Caco-2 (cell line): ENCODE data around the gene APBB1IP. TPM values are rescaled to one million over a fixed set of nuclear protein-coding genes. Genes with fewer than 3 reads are reported as not detected.

Experiments
- BruUV-seq: library from RNA; stranded (reverse); fragments of 400-500 nt; replicated peaks from 2 replicates; lab custom pipeline; 2021; lab: Mats Ljungman, UMichigan
- CTCF ChIA-PET: fragments of 300-600 bp; sonication (Branson Sonifier 250); formaldehyde crosslinking; loops from one replicate; lab custom pipeline; 2022; ENCODE audit warnings: antibody characterized with exemption; lab: Charles Lee
- POLR2A ChIA-PET: fragments of 300-600 bp; sonication (Branson Sonifier 250); formaldehyde crosslinking; loops from one replicate; lab custom pipeline; 2022; ENCODE audit warnings: antibody characterized with exemption; lab: Charles Lee
- DNase-seq, 2 experiments: peaks; one replicate each; pipeline versions ENCODE4 v3.0.0 to v3.0.0-alpha.2; 2020 to 2022
- H3K27me3 ChIP-seq: replicated peaks from 2 replicates; pipeline ENCODE4 v1.6.0; 2011; ENCODE audit warnings: low read length; ENCODE audit not compliant: control insufficient read depth, insufficient read depth
- H3K36me3 ChIP-seq: 2 replicates; pipeline ENCODE4 v1.5.1; 2011; ENCODE audit warnings: low read length; ENCODE audit not compliant: control insufficient read depth, insufficient read depth
- H3K4me1 ChIP-seq: fragments of 250-450 bp; sonication (Bioruptor Pico); 2 replicates; pipeline ENCODE4 v1.5.1; 2020; ENCODE audit warnings: mild to moderate bottlenecking
- H3K4me3 ChIP-seq: 2 replicates; pipeline ENCODE4 v1.5.1; 2011; ENCODE audit warnings: low read depth, mild to moderate bottlenecking, control low read depth, low read length
- H3K9me3 ChIP-seq: fragments of 250-450 bp; sonication (Bioruptor Pico); 2 replicates; pipeline ENCODE4 v1.5.1; 2020; ENCODE audit warnings: mild to moderate bottlenecking, moderate library complexity
- H3K27ac Mint-ChIP-seq: one replicate; pipeline ENCODE4 v1.8.0; 2022; ENCODE audit warnings: mixed read lengths; ENCODE audit not compliant: unreplicated experiment
- H3K27me3 Mint-ChIP-seq: one replicate; pipeline ENCODE4 v1.8.0; 2022; ENCODE audit warnings: mixed read lengths; ENCODE audit not compliant: insufficient read depth, unreplicated experiment
- H3K36me3 Mint-ChIP-seq: one replicate; pipeline ENCODE4 v1.8.0; 2022; ENCODE audit warnings: mild to moderate bottlenecking, mixed read lengths; ENCODE audit not compliant: insufficient read depth, unreplicated experiment
- H3K4me1 Mint-ChIP-seq: one replicate; pipeline ENCODE4 v1.8.0; 2022; ENCODE audit warnings: low read depth, mixed read lengths; ENCODE audit not compliant: unreplicated experiment
- H3K4me3 Mint-ChIP-seq: one replicate; pipeline ENCODE4 v1.8.0; 2022; ENCODE audit warnings: mild to moderate bottlenecking, moderate library complexity, mixed read lengths; ENCODE audit not compliant: unreplicated experiment
- H3K9me3 Mint-ChIP-seq: one replicate; pipeline ENCODE4 v1.8.0; 2022; ENCODE audit warnings: mixed read lengths; ENCODE audit not compliant: unreplicated experiment
- CTCF ChIP-seq, 2 experiments: fragments of 200-600 bp in 1 of 2; IDR thresholded peaks; 1 replicate in 1 of 2; 2 replicates in 1 of 2; pipeline versions ENCODE4 v1.5.1 to v1.8.0; 2011 to 2022; ENCODE audit warnings: antibody characterized with exemption in 1 of 2, control low read depth in 1 of 2, inconsistent platforms in 1 of 2, low read depth in 1 of 2, low read length in 1 of 2, mild to moderate bottlenecking in 1 of 2, moderate library complexity in 1 of 2; ENCODE audit not compliant: insufficient read depth in 1 of 2, severe bottlenecking in 1 of 2, unreplicated experiment in 1 of 2
- intact Hi-C: fragments of 100-400 bp; cut with micrococcal nuclease; formaldehyde crosslinking; loops from one replicate; pipeline ENCODE4 v1.10.0; 2022; ENCODE audit not compliant: unreplicated experiment
- total RNA-seq: library from RNA; stranded (reverse); gene quantifications from 2 replicates; pipeline ENCODE4 v1.2.3, GENCODE V29; 2022

The APBB1IP gene
- total RNA-seq, 1 experiment from 2014 or later = 0.14 TPM

GRCh38 chr10:26505491-26505890 is 67.3 kb downstream of the APBB1IP start:
- intact Hi-C loops = no loop called here
- Histone ChIP-seq H3K27me3 (no peaks in the 10 kb centered on the region), H3K36me3 (no peaks in the 10 kb centered on the region), H3K4me1 (peaks cover 8% of the 10 kb centered on the region; the same call in 1 of the 2 replicates), H3K4me3 (no peak overlapping the region), H3K9me3 (peaks cover 6% of the 10 kb centered on the region; the same call in 1 of the 2 replicates)
- BruUV-seq = no TSS peak
- Mint-ChIP-seq H3K4me3 (no peak overlapping the region), H3K27me3 (no peaks in the 10 kb centered on the region), H3K36me3 (peaks cover 4% of the 10 kb centered on the region), H3K4me1 (peaks cover 5% of the 10 kb centered on the region), H3K9me3 (peaks cover 16% of the 10 kb centered on the region), H3K27ac (peak overlapping the region; percentile 7)
- POLR2A ChIA-PET = no interaction called here
- DNase-seq = no peak
- CTCF ChIA-PET = interaction anchor here (0.5 kb wide), 1 partner anchor 14 kb away, joined by 3 read pairs; no protein-coding TSS in a partner anchor
- TF ChIP-seq CTCF (IDR thresholded peaks at IDR 0.05; ENCODE audit: insufficient read depth in 1 of 2, low read depth in 1 of 2, low read length in 1 of 2, severe bottlenecking in 1 of 2, unreplicated experiment in 1 of 2) = no peak

GRCh38 chr10:26506736-26507135 is 68.6 kb downstream of the APBB1IP start:
- Histone ChIP-seq H3K27me3 (no peaks in the 10 kb centered on the region), H3K36me3 (no peaks in the 10 kb centered on the region), H3K4me3 (no peak overlapping the region), H3K4me1 (peaks cover 8% of the 10 kb centered on the region; the same call in 1 of the 2 replicates), H3K9me3 (peaks cover 6% of the 10 kb centered on the region; the same call in 1 of the 2 replicates)
- Mint-ChIP-seq H3K4me1 (peaks cover 5% of the 10 kb centered on the region), H3K27ac (peak overlapping the region; percentile 15), H3K9me3 (peaks cover 16% of the 10 kb centered on the region), H3K36me3 (peaks cover 4% of the 10 kb centered on the region), H3K27me3 (no peaks in the 10 kb centered on the region), H3K4me3 (no peak overlapping the region)
- no TSS peak for BruUV-seq
- ChIA-PET CTCF (no interaction called here), POLR2A (no interaction called here)
- no peak for TF ChIP-seq CTCF (IDR thresholded peaks at IDR 0.05; ENCODE audit: insufficient read depth in 1 of 2, low read depth in 1 of 2, low read length in 1 of 2, severe bottlenecking in 1 of 2, unreplicated experiment in 1 of 2)
- intact Hi-C loops = no loop called here
- no peak for DNase-seq

GRCh38 chr10:26507441-26507840 is 69.3 kb downstream of the APBB1IP start:
- no TSS peak for BruUV-seq
- CTCF ChIA-PET = no interaction called here
- peaks cover 16% of the 10 kb centered on the region for H3K9me3 Mint-ChIP-seq

More at GRCh38 chr10:26507441-26507840, 69.3 kb downstream of the APBB1IP start:
- Histone ChIP-seq H3K9me3 (peaks cover 6% of the 10 kb centered on the region; the same call in 1 of the 2 replicates), H3K36me3 (no peaks in the 10 kb centered on the region), H3K4me1 (peaks cover 8% of the 10 kb centered on the region; the same call in 1 of the 2 replicates), H3K27me3 (no peaks in the 10 kb centered on the region), H3K4me3 (no peak overlapping the region)
- Mint-ChIP-seq H3K4me1 (peaks cover 5% of the 10 kb centered on the region), H3K36me3 (peaks cover 4% of the 10 kb centered on the region), H3K4me3 (no peak overlapping the region), H3K27ac (peak overlapping the region; percentile 15), H3K27me3 (no peaks in the 10 kb centered on the region)
- intact Hi-C loops = no loop called here
- no peak for DNase-seq
- POLR2A ChIA-PET = no interaction called here
- TF ChIP-seq CTCF (IDR thresholded peaks at IDR 0.05; ENCODE audit: insufficient read depth in 1 of 2, low read depth in 1 of 2, low read length in 1 of 2, severe bottlenecking in 1 of 2, unreplicated experiment in 1 of 2) = no peak
